Natural killer cell (primary cell): ENCODE data around the gene BOD1. TPM values are rescaled to one million over a fixed set of nuclear protein-coding genes. Genes with fewer than 3 reads are reported as not detected.

Source experiments
- ATAC-seq, 3 donors: fragments of 150-1000 bp in 2 of 3; fragments of 200-7000 bp in 1 of 3; cut with Tn5 transposase; 1 replicate in 1 of 3; 2 replicates in 2 of 3; pipeline ENCODE4 v1.10.0; 2021; ENCODE audit warnings: mild to moderate bottlenecking in 2 of 3, moderate library complexity in 2 of 3
- DNase-seq, 2 donors: peaks; one replicate each; pipeline versions ENCODE4 v3.0.0 to v3.0.0-alpha.2; 2013 to 2021; ENCODE audit warnings: mixed read lengths in 1 of 2
- H3K27ac ChIP-seq: one replicate; pipeline ENCODE4 v1.5.1; 2013; ENCODE audit warnings: mild to moderate bottlenecking, low read length
- H3K27me3 ChIP-seq: one replicate; pipeline ENCODE4 v1.6.1; 2013; ENCODE audit warnings: low read length; ENCODE audit not compliant: control insufficient read depth, insufficient read depth
- H3K36me3 ChIP-seq: one replicate; pipeline ENCODE4 v1.6.1; 2013; ENCODE audit warnings: low read length; ENCODE audit not compliant: control insufficient read depth, insufficient read depth
- H3K4me1 ChIP-seq: one replicate; pipeline ENCODE4 v1.6.1; 2013; ENCODE audit warnings: low read length; ENCODE audit not compliant: control insufficient read depth, insufficient read depth
- H3K4me3 ChIP-seq: one replicate; pipeline ENCODE4 v1.5.1; 2013; ENCODE audit warnings: low read length
- H3K9me3 ChIP-seq: one replicate; pipeline ENCODE4 v1.6.1; 2013; ENCODE audit warnings: low read length; ENCODE audit not compliant: control insufficient read depth, insufficient read depth
- H3K27ac Mint-ChIP-seq, 2 donors: one replicate each; pipeline ENCODE4 v1.8.0; 2022; ENCODE audit warnings: mild to moderate bottlenecking in 2 of 2, mixed read lengths in 2 of 2, moderate library complexity in 1 of 2
- H3K27me3 Mint-ChIP-seq, 2 donors: one replicate each; pipeline ENCODE4 v1.8.0; 2022; ENCODE audit warnings: low read depth in 2 of 2, mixed read lengths in 2 of 2
- H3K36me3 Mint-ChIP-seq: one replicate; pipeline ENCODE4 v1.8.0; 2022; ENCODE audit warnings: mixed read lengths
- H3K4me1 Mint-ChIP-seq, 2 donors: one replicate each; pipeline ENCODE4 v1.8.0; 2022; ENCODE audit warnings: mixed read lengths in 2 of 2
- H3K4me3 Mint-ChIP-seq: one replicate; pipeline ENCODE4 v1.8.0; 2022; ENCODE audit warnings: mild to moderate bottlenecking, moderate library complexity, mixed read lengths
- H3K9me3 Mint-ChIP-seq, 2 donors: one replicate each; pipeline ENCODE4 v1.8.0; 2022; ENCODE audit warnings: mixed read lengths in 2 of 2
- CTCF ChIP-seq: fragments of 200-600 bp; IDR thresholded peaks from one replicate; pipeline ENCODE4 v1.8.0; 2022; ENCODE audit warnings: antibody characterized with exemption
- WGBS: methylation state at CpG from one replicate; pipeline ENCODE4 v1.1.7; 2013; ENCODE audit warnings: missing lambda C conversion rate; ENCODE audit not compliant: insufficient coverage; 5-methylcytosine and 5-hydroxymethylcytosine counted together
- intact Hi-C: fragments of 100-400 bp; cut with micrococcal nuclease; formaldehyde crosslinking; loops from one replicate; pipeline ENCODE4 v1.14.2; 2022
- total RNA-seq, 4 donors: library from RNA; stranded (reverse); fragments of 120-200 nt in 1 of 4; gene quantifications; one replicate each; pipeline versions ENCODE4 v1.2.3 to v1.2.4, GENCODE V29; 2013 to 2022

BOD1 gene
- total RNA-seq, 3 donors from 2014 or later (not counting 1 experiment from before 2014, with no cell fraction given) = 11.0 to 19.9 (median 16.6) TPM

GRCh38 chr5:173653822-173654523 lies 37.5 kb upstream of the BOD1 start:
- DNase-seq (no peak), ATAC-seq (no peak)
- Mint-ChIP-seq H3K36me3 (no peaks in the 10 kb centered on the region), H3K9me3 (no peaks in the 10 kb centered on the region), H3K27ac (no peak overlapping the region), H3K27me3 (peaks cover 5 to 16% of the 10 kb centered on the region in 2 donors), H3K4me1 (no peaks in the 10 kb centered on the region), H3K4me3 (no peak overlapping the region)
- intact Hi-C loops = no loop called here
- TF ChIP-seq CTCF = no peak
- H3K36me3 ChIP-seq = no peaks in the 10 kb centered on the region
- 91% methylated on average over 10 of the region's 10 CpGs for whole genome bisulfite sequencing
- no peaks in the 10 kb centered on the region for H3K27me3 ChIP-seq
- no peak overlapping the region for H3K4me3 ChIP-seq
- H3K9me3 ChIP-seq = no peaks in the 10 kb centered on the region
- no peaks in the 10 kb centered on the region for H3K4me1 ChIP-seq
- no peak overlapping the region for H3K27ac ChIP-seq

- no peaks in the 10 kb centered on the region for H3K36me3 Mint-ChIP-seq
- Histone ChIP-seq H3K36me3 (no peaks in the 10 kb centered on the region), H3K4me1 (no peaks in the 10 kb centered on the region), H3K9me3 (no peaks in the 10 kb centered on the region), H3K27me3 (no peaks in the 10 kb centered on the region), H3K27ac (no peak overlapping the region), H3K4me3 (no peak overlapping the region)
- intact Hi-C loops = no loop called here
- no peak for TF ChIP-seq CTCF
- no peak overlapping the region for H3K4me3 Mint-ChIP-seq
- no peak for DNase-seq
- peaks cover 10 to 16% of the 10 kb centered on the region in 2 donors for H3K27me3 Mint-ChIP-seq
- no peak overlapping the region for H3K27ac Mint-ChIP-seq
- WGBS = 78% methylated on average over 5 of the region's 7 CpGs
- no peaks in the 10 kb centered on the region for H3K4me1 Mint-ChIP-seq
- H3K9me3 Mint-ChIP-seq = no peaks in the 10 kb centered on the region
- no peak for ATAC-seq
Measured at GRCh38 chr5:173648308-173648866, 31.9 kb upstream of the BOD1 start.

GRCh38 chr5:173646692-173647091 lies 30.2 kb upstream of the BOD1 start:
- Histone ChIP-seq H3K4me3 (no peak overlapping the region), H3K36me3 (no peaks in the 10 kb centered on the region), H3K4me1 (no peaks in the 10 kb centered on the region), H3K27ac (no peak overlapping the region), H3K9me3 (no peaks in the 10 kb centered on the region), H3K27me3 (no peaks in the 10 kb centered on the region)
- 88% methylated on average over 5 of the region's 5 CpGs for WGBS
- intact Hi-C loops = no loop called here
- H3K4me3 Mint-ChIP-seq = no peak overlapping the region
- ATAC-seq (no peak), DNase-seq (no peak)
- peaks cover 8 to 16% of the 10 kb centered on the region in 2 donors for H3K27me3 Mint-ChIP-seq
- H3K27ac Mint-ChIP-seq = no peak overlapping the region
- H3K4me1 Mint-ChIP-seq = no peaks in the 10 kb centered on the region
- no peaks in the 10 kb centered on the region for H3K9me3 Mint-ChIP-seq
- no peak for TF ChIP-seq CTCF
- no peaks in the 10 kb centered on the region for H3K36me3 Mint-ChIP-seq
